ENCODE results near the gene CCDC93. TPM values are rescaled to one million over a fixed set of nuclear protein-coding genes. Genes with fewer than 3 reads are reported as not detected.
"Not testable (repeated sequence)": the region's sequence is repeated elsewhere in the genome, so short reads cannot be mapped to it uniquely, and the experiment has no call there.

Gene CCDC93
- polyA plus RNA-seq, 4 donors, result 37.1 to 58.1 (median 42.7) TPM

GRCh38 chr2:117931266-117931665 lies 82.6 kb downstream of the CCDC93 start:
- DNase-seq (ENCODE audit: low read depth in 4 of 4, low spot score in 3 of 4), result no peak

DNA sequence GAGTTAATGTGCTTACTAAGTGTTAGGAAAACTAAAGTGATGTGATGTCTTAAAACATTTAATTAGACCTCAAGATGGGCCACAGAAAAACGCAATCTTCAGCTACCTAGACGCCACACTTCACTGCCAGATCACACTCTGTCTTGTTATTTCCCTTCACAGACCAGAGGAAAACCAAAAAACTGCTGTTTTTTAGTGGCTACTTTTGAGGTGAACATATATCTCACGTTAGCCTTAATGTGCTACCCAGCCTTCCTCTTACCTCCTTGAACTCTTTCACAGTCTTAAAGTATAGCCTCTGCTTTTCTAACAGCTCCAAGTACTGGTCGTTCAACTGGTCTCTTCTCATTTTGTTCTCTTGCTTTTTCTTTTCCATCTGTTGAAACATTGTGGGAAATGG lies 83.1 kb downstream of the CCDC93 start:
- no peak for DNase-seq (ENCODE audit: low read depth in 4 of 4, low spot score in 3 of 4)

DNA sequence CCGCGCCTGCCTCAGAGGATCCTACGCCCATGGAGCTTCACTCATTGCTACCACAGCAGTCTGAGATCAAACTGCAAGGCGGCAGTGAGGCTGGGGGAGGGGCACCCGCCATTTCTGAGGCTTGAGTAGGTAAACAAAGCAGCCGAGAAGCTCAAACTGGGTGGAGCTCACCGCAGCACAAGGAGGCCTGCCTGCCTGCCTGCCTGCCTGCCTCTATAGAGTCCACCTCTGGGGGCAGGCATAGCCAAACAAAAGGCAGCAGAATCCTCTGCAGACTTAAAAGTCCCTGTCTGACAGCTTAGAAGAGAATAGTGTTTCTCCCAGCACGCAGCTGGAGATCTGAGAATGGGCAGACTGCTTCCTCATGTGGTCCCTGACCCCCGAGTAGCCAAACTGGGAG lies 90.4 kb downstream of the CCDC93 start:
- DNase-seq (ENCODE audit: low read depth in 4 of 4, low spot score in 3 of 4), result not testable (repeated sequence)

DNA sequence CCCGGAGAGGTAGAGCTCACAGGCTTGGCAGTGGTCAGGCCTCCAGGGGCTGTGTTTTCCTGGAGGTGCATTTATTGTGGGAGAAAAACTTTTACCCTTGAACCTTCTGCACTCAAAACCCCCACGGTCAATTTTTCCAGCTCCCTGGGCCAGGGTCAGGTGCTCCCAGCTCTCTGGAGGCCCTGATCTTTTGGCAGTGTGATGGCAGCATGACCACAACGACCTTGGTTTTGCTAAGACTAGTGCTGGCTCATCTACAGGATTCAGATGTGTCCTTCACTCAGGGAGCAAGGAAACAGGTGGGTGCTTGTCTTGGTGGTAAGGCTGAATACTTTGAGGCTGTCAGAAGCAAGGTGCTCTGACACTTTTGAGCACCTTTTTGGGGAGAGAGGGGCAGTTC lies 92.3 kb downstream of the CCDC93 start:
- DNase-seq (ENCODE audit: low read depth in 4 of 4, low spot score in 3 of 4), result no peak

- no peak for DNase-seq (ENCODE audit: low read depth in 4 of 4, low spot score in 3 of 4)
These were observed 95.3 kb downstream of the CCDC93 start for GRCh38 chr2:117918608-117919007.

- peak in 1 of 4 donors; percentile 2 for DNase-seq (ENCODE audit: low read depth in 4 of 4, low spot score in 3 of 4)
These were observed 96.5 kb downstream of the CCDC93 start for GRCh38 chr2:117917223-117917917.

DNA sequence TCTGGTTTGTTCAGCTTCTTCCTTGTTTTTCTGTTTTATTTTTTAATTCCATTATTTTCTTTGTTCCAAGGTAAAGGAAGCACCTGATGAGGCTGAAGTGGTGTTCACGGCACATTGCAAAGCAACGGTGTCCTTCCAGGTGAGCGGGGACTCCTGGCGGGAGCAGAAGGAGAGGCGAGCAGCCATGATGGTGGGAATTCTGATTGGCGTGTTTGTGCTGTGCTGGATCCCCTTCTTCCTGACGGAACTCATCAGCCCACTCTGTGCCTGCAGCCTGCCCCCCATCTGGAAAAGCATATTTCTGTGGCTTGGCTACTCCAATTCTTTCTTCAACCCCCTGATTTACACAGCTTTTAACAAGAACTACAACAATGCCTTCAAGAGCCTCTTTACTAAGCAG lies 110.9 kb downstream of the CCDC93 start:
- no peak for DNase-seq (ENCODE audit: low read depth in 4 of 4, low spot score in 3 of 4)

DNA sequence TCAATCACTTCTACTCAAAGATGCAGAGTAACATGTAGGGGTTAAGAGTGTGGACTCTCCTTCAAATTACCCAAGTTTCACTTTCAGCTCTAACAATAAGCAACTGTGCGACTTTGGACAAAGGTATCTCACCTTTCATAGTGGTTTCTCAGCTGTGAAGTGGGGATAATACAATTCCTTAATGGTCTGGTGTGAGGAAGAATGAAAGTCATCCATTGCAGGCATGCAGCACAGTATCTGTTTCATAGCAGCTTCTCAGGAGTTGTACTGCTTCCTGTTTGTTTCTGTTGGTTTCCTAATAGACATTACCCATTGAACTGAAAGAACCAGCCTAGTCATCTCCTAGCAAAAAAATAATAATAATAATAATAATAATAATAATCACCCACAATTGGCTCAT lies 125.0 kb downstream of the CCDC93 start:
- DNase-seq (ENCODE audit: low read depth in 4 of 4, low spot score in 3 of 4), result no peak

- no peak for DNase-seq (ENCODE audit: low read depth in 4 of 4, low spot score in 3 of 4)
These were observed 128.6 kb downstream of the CCDC93 start for GRCh38 chr2:117885308-117885707.

DNA sequence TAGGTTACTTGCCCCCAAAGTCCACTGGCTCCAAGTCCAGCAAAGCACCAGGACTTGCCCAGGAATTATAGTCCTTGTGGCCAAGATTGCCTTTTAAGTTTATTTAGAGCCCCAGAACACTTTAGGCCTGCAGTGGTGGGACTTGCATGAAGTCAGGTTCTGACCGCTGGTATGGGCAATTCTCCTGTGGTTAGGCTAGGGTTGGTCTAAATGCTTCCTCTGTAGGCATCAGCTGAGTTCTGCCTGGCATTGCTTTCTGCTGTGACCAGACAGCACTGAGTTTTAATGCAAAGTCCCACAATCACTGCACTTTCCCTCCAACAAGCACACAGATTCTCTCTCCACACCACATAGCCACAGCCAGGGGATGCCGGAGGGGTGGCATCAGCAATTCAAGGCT lies 134.9 kb downstream of the CCDC93 start:
- DNase-seq (ENCODE audit: low read depth in 4 of 4, low spot score in 3 of 4), result no peak

- DNase-seq (ENCODE audit: low read depth in 4 of 4, low spot score in 3 of 4), result no peak
These were observed 138.1 kb downstream of the CCDC93 start for GRCh38 chr2:117875786-117876185.

Other genes starting within 250 kb of the CCDC93 start
- gene DDX18, start 199.4 kb downstream of the CCDC93 start, polyA plus RNA-seq (ENCODE audit: insufficient read length in 4 of 4), result 10 to 100 TPM; 59.6 to 84.7 (median 74.5) TPM
- 10 to 100 TPM; 27.2 to 37.9 (median 35.8) TPM for gene INSIG2, start 74.4 kb upstream of the CCDC93 start, polyA plus RNA-seq (ENCODE audit: insufficient read length in 4 of 4)

Measured in left renal pelvis (tissue), 4 donors.